Measurements from ENCODE around the gene DYNC1LI2.
"Not testable (repeated sequence)": the region's sequence is repeated elsewhere in the genome, so short reads cannot be mapped to it uniquely, and the experiment has no call there.

DYNC1LI2 gene

GRCh38 chr16:66751303-66751991, at the start of gene DYNC1LI2:
TSS of gene DYNC1LI2 (minus strand) at chr16:66751609. CDS start at chr16:66751591, 18 bp downstream.
- peak; percentile 76 to 80 for DNase-seq

GRCh38 chr16:66800856-66801255, 49.4 kb upstream of the DYNC1LI2 start:
- no peak for DNase-seq

DNA sequence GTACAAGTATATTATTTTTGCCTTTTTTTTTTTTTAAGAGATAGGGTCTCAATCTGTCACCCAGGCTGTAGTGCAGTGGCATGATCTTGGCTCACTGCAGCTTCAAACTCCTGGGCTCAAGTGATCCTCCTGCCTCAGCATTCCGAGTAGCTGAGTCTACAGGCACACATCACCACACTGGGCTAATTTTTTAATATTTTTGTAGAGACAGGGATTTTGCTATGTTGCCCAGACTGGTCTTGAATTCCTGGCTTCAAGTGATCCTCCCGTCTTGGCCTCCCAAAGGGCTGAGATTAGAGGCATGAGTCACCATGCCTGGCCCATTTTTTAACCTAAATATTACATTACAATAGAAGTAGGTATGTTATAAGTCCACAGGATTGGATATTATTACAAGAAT, 46.8 kb upstream of the DYNC1LI2 start:
- no peak for DNase-seq

GRCh38 chr16:66793984-66794383, 42.6 kb upstream of the DYNC1LI2 start:
- DNase-seq, result not testable (repeated sequence)

GRCh38 chr16:66790130-66790733, 38.8 kb upstream of the DYNC1LI2 start:
- DNase-seq, result no peak

GRCh38 chr16:66787427-66787826, 36.0 kb upstream of the DYNC1LI2 start:
- DNase-seq, result no peak

DNA sequence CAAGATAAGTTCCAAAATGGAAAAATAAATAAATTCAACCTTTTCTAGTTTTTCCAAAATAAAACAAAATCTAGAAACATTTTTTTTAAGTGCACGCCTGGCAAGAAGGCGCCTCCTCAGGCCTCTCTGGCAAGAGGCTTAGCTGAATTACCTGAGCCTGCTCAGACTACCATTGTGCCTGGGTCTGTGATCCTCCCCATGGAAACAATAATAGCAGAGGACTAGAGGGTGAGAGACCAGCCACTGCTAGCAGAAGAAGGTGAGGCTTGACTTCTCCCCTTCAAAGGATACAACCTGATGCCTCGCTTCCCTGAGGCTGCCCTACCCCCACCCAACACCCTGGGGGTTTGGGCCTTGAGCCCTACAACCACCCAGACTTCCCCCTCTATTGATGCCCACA, 35.1 kb upstream of the DYNC1LI2 start:
- no peak for DNase-seq

DNA sequence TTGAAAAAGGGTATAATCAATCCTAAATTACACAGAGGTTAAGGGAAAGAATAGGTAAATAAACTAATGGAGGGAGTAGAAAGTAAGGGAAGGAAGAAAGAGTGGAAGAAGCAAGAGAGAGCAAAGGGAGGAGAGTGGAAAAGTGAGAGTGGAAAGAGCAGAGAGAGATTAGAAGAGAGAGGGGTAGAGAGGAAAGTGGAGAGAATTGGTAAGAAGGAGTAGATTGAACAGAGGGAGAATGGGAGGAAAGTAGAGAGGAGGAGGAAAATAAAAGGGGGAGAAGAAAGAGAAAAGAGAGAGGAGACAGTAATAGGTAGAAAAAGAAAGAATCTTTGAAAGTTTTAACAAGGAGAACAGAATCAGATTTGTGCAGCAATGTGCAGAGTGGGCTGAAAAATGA, 25.0 kb upstream of the DYNC1LI2 start:
- no peak for DNase-seq

- no peak for DNase-seq
Measured at GRCh38 chr16:66774981-66775380, 23.6 kb upstream of the DYNC1LI2 start.

- no peak for DNase-seq
Measured at GRCh38 chr16:66758086-66758485, 6.7 kb upstream of the DYNC1LI2 start.

DNA sequence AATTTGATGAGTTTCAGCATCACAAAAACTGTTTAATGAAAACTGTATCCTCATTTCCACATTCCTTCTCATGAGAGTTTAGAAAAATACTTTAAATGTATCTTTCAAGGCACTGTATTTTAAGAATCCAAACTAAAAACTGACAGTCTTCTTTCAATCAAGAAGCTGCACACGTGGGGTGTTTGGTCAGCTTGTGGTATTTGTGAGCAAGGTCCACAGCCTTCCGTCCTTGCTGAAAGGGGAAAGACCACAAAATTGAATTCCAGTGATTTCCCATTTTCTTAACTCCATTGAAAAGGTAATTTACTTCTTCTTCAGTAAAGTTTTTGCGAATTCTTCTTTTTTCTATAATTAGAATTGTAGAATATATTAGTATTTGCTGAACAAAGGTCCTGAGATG, 3.4 kb upstream of the DYNC1LI2 start:
- no peak for DNase-seq

DNA sequence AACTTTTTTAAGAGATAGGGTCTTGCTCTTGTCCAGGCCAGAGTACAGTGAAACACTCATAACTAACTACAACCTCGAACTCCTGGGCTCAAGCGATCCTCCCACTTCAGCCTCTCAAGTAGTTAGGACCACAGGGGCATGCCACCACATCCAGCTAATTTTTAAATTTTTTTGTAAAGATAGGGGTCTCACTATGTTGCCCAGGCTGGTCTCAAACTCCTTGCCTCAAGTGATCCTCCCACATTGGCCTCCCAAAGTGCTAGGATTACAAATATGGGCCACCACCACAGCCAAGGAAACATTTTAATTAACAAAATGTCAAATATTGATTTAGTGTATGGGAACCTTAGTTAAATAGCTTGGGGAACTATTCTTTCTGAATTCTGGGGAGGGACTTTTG, 2.8 kb upstream of the DYNC1LI2 start:
- DNase-seq, result no peak

GRCh38 chr16:66752958-66753357, 1.5 kb upstream of the DYNC1LI2 start:
- DNase-seq, result no peak

GRCh38 chr16:66752379-66752778, 970 bp upstream of the DYNC1LI2 start:
- DNase-seq, result no peak

GRCh38 chr16:66751992-66752322, 548 bp upstream of the DYNC1LI2 start:
- no peak for DNase-seq

GRCh38 chr16:66751053-66751302, 431 bp downstream of the DYNC1LI2 start:
- no peak for DNase-seq

DNA sequence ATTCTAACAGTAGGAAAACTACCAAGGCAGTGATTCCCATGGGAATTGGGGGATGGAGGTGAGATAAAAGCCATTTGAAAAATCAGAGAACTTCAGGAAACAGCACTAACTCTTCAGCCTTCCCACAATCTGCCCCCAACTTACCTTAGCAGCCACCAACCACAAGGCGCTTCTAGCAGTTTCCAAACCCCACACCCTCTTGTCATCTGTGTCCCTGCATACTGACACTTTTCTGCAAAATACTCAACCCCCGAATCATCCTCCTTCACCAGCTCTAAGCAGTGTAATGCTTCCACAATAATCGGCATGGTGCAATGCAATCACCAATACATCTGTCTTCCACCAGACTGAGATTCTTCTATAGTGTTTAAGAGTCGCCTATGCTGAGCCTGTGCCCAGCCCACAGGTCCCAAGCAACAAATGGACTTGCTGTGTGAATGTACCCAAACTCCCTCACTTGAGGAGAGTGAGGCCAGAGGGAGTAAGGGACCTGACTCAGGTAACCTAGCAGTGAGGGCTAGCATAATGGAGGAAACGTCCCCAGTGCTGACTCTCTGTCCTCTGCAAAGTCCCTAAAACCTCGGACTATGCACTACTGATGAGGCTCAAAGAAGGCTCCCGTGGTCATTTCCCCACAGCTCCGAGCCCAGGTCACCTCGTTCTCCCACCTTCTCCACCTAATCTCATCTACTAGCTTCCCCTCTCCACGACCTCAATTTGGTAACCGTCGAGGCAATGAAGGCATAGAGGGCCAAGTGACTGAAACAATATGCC, 943 bp downstream of the DYNC1LI2 start:
- DNase-seq, result no peak

GRCh38 chr16:66746682-66747081, 4.7 kb downstream of the DYNC1LI2 start:
- DNase-seq, result no peak

DNA sequence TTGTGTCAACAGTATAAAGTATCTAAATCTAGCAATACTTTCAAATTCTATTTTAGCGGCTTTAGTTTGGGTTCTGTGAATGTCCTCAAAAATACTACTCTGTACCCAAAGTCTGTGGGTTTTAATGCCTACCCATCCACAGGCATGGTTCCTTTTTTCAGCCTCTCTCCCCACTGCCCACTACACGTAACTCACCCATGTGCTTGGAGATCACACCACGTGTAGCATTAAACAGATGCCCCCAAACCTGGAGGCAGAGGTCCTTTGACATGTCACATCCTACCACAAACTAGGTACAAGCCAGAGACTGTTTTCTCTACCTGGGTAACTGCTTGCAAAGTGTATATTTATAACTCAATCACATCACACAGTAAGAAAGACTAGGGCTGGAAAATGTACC, 5.4 kb downstream of the DYNC1LI2 start:
- no peak for DNase-seq

GRCh38 chr16:66741950-66742808, 9.2 kb downstream of the DYNC1LI2 start:
- no peak for DNase-seq

DNA sequence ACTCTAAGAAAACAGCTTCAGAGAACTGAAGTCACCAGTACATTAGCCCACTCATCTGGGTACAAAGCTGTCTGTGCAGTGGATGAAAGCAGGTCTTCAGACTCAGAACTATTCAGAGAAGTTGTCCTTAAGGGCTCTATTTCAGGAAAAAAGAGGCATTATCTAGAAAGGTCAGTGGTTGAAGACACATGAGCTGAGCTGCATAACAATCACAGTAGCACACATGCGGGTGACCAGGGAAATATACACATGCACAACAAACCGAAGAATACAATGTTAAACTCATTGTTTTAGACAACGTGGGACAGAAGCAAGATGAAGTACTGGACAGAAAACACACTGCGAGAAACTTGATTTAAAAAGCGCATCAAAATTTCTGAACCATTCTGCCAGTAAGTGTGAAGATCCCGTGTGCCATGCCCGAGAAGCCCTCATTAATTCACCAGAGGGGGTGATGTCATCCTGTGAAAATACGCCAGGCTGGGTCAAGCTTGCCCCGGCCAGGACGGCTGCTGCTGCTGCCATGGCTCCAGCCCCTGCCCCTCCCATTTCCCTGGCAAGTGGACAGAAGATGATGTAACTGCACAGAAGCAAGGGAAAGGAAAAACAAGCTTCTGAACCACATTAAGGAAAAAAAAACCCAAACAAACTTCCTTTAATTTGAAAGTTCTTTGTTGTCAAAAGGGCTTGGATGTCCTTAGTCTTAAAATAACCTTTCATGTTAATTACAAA, 10.1 kb downstream of the DYNC1LI2 start:
- peak; percentile 91 to 96 for DNase-seq

- DNase-seq, result no peak
Measured at GRCh38 chr16:66740533-66740932, 10.9 kb downstream of the DYNC1LI2 start.

DNA sequence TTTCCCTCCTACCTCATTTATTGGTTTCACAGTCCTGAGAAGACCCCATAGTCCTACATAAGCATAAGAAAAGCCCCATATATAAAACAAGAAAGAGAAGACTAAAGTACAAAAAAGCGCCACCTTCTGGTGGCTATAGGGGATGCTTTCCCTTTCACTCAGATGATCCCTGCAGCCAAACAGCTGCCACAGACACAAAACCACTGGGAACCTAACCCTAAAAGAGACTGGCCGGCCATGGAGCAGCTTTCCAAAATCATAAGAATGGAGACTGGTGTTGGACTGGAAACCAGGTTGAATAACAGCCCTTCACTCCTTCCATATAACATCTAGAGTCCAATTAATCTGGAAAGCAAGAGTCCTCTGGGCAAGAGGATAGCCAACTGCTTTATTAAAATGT, 11.4 kb downstream of the DYNC1LI2 start:
- DNase-seq, result peak in 1 of 2 donors; percentile 27

All from hippocampal formation (tissue), 2 donors.